ENCODE measurements around the gene KRTAP10-6.
A peak's percentile ranks its signal among the peaks of the same experiment; 100 is the strongest.
"Not testable (repeated sequence)": the region's sequence is repeated elsewhere in the genome, so short reads cannot be mapped to it uniquely, and the experiment has no call there.

Gene KRTAP10-6

DNA sequence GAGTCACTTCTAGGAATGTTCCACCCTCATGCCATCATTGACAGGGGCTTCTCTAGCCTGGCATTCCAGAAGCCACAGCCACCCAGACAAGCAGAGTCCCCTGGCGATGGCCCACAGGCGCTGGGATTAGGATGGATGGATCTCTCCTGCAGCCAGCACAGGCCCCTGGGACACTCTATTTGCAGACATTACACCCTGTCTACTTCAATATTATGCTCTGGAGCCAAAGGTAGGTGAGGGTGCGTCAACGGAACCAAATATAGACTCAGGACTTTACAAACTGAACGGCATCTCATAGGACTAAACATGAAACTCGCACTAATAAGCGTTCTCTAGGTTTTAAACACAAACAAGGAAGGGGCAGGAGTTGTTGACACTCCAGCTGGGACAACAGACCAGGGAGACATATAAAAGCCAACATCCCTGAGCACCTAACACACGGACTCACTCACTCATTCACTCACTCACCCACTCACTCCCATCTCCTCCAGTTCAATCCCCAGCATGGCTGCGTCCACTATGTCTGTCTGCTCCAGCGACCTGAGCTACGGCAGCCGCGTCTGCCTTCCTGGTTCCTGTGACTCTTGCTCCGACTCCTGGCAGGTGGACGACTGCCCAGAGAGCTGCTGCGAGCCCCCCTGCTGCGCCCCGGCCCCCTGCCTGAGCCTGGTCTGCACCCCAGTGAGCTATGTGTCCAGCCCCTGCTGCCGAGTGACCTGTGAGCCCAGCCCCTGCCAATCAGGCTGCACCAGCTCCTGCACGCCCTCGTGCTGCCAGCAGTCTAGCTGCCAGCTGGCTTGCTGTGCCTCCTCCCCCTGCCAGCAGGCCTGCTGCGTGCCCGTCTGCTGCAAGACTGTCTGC, 8.0 kb upstream of the KRTAP10-6 start, which contains the start of gene KRTAP10-7:
Gene KRTAP10-7 (plus strand): TSS at position 480 of the 861 bp plus-strand sequence. CDS start 25 bp downstream, at position 505.
- not testable (repeated sequence) for DNase-seq

DNA sequence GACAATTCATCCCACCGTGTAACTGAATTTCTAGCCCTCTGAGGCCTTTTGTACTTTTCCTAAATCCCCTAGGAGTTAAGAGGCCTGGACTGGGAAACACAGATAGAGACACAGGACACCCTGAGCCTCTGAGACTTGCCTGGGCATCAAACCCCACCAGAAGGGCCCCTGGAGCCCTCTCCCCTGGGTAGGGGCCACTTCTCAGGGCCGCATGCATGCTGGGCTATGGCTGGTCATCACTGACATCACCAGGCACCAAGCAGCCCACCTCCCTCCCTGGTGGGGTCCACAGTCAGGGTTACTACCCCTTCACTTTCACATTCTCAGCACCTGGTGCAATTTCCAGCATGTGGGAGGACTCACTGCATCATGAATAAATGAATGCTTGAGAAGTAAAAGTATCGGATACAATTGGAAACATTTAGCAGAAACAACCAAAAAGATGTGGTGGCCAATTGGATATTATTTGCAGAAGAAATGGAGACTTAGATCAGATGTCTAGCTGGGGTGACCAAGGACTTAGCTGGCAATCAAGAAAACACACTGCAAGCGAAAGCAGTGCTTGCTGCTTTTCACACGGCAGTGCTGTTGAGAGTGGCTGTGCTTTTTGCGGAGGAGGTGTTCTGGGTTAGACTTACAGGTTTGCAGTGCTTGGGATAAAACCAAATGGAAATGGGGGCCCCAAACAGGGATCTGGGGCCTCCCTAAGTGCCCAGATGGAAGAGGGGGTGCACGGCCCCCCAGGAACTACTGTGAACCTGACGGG, 7.1 kb upstream of the KRTAP10-6 start:
- DNase-seq: no peak

- DNase-seq: no peak
Measured at GRCh38 chr21:44598061-44598460, 5.8 kb upstream of the KRTAP10-6 start.

GRCh38 chr21:44596068-44596725, 3.9 kb upstream of the KRTAP10-6 start:
- DNase-seq: no peak

GRCh38 chr21:44595524-44595923, 3.2 kb upstream of the KRTAP10-6 start:
- no peak for DNase-seq

GRCh38 chr21:44594406-44594916, 2.2 kb upstream of the KRTAP10-6 start:
- no peak for DNase-seq

DNA sequence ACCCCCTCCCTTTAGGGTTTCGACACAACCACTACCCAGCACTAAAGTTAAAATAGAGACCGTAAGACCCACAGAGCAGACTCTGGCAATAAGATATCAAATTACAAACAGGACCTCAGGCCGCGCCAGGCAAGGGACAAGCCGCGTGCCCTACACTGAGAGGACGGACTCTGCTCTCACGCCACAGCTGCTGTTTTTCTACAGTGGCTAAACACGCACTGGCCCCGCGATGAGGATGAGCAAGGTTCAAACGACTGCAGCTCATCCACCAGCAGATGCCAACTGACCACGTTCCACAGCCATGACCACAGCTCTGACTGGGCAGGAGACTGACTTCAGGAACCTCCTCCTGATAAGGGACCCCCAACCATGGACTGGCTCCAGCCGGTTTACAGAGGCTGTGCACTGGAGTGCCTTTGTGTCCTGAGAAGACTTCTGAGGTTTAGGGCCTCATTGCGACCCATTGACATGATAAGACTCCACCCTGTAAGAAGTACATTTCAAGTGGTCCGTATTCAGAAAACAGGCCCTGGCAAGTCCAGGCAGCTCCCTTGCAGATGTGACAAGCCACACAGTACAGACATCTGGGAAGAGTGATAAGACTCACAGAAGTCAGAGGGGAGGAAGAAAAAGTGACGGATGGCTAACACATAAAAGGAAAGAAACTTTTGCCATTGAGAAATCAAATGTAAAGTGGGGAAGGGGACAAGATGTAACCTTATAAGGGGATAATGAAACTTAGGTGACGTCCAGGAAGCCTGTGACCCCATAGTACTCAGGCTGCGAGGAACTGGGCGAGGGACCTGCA, 1.5 kb upstream of the KRTAP10-6 start:
- DNase-seq: no peak

GRCh38 chr21:44591801-44592130, 539 bp downstream of the KRTAP10-6 start:
- DNase-seq: not testable (repeated sequence)

DNA sequence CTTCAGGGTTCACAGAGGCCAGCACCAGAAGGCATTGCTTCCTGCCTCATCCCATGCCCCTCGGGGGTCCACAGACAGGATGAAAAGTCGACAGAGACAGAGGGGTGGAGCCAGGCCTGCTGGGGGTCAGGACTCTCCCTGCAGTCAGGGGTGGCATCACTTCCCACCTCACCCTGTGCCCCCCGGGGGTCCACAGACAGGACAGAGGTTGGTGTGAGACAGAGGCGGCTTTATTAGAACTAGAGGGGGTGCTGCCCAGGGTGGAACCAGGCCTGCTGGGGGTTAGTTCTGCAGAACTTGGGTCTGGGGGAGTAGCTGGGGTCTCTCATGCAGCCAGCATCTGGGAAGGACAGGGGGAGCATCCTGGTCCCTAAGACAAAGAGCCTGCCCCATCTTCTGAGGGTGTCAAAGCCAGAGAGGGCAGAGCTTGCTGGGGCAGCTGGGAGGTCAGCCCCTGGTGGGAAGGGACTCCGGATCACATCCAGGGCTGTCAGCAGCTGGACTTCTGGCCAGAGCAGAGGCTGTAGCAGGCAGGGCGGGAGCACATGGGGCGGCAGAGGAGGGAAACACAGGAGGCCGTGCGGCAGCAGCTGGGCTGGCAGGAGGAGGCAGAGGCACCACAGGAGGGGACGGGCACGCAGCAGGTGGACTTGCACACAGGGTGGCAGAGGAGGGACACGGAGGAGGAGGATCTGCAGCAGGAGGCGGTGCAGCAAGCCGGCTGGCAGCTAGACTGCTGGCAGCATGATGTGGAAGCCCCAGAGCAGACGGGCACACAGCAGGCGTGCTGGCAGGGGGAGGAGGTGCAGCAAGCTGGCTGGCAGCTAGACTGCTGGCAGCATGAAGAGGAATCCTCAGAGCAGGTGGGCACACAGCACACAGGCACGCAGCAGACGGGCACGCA, 1.2 kb downstream of the KRTAP10-6 start:
- not testable (repeated sequence) for DNase-seq

GRCh38 chr21:44590311-44590721, 2.0 kb downstream of the KRTAP10-6 start:
- DNase-seq: no peak

- no peak for DNase-seq
Measured at GRCh38 chr21:44589586-44590305, 2.6 kb downstream of the KRTAP10-6 start.

GRCh38 chr21:44589094-44589493, 3.2 kb downstream of the KRTAP10-6 start:
- no peak for DNase-seq

DNA sequence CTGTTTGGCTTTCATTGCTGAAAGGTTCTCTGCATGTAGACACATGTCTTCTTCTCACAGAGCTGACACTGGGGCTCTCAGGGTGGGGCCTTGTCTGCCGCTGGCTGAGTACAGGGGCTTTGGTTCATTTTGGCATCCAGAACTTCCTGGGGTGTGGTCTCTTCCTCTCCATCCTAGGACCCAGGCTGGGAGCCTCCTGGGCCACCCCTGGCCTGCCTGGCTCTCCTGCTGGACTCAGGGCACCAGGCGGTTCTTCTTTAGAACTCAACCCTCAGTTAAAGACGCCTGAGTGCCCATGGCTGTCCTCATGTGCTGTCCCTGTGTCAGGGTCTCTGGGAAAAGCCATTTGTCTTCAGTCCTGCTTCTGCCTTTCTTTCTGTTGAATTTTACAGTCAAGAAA, 6.4 kb downstream of the KRTAP10-6 start:
- no peak for DNase-seq

- peak in 7 of 56 donors; percentile 7 to 50 (median 15) for DNase-seq
Measured at GRCh38 chr21:44583800-44584147, 8.5 kb downstream of the KRTAP10-6 start.

GRCh38 chr21:44583089-44583799, 9.1 kb downstream of the KRTAP10-6 start:
- DNase-seq: no peak

- no peak for DNase-seq
Measured at GRCh38 chr21:44582055-44582454, 10.2 kb downstream of the KRTAP10-6 start.

- DNase-seq: no peak
Measured at GRCh38 chr21:44581158-44581557, 11.1 kb downstream of the KRTAP10-6 start.

DNA sequence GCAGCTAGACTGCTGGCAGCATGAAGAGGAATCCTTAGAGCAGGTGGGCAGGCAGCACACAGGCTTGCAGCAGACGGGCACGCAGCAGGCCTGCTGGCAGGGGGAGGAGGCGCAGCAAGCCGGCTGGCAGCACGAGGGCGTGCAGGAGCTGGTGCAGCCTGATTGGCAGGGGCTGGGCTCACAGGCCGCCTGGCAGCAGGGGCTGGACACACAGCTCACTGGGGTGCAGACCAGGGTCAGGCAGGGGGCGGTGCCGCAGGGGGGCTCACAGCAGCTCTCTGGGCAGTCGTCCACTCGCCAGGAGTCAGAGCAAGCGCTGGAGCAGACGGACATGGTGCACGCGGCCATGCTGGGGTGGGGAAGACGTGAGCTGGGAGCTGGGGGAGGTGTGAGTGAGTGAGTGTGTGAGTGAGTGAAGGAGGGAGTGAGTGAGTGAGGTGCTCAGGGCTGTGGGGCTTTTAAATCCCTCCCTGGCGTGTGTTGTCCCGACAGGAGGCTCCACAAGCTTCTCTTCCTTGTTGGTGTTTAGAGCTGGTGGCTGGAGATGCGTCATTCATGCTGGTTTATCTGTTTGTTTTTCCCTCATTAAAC, 12.0 kb downstream of the KRTAP10-6 start, which contains the start of gene KRTAP10-5:
Gene KRTAP10-5 (minus strand): TSS at position 374 of the 591 bp plus-strand sequence. CDS start 26 bp downstream, at position 348.
- DNase-seq: not testable (repeated sequence)

Data from nucleus accumbens (tissue), 56 donors.